T1000 (cell line): Measurements from ENCODE around the gene UMODL1.

Experiments
- DNase-seq: peaks from one replicate; lab custom pipeline; 2025; ENCODE audit warnings: mixed read lengths; lab: John Stamatoyannopoulos, UW

UMODL1 gene

GRCh38 chr21:42150474-42151085 is 79.5 kb downstream of the UMODL1 start:
- DNase-seq = no peak

GRCh38 chr21:42151148-42151947 is 80.2 kb downstream of the UMODL1 start:
- no peak for DNase-seq

- no peak for DNase-seq
These were observed 80.8 kb downstream of the UMODL1 start for GRCh38 chr21:42151948-42152220.

GRCh38 chr21:42153046-42153686 is 82.0 kb downstream of the UMODL1 start:
- DNase-seq = no peak

- DNase-seq = no peak
These were observed 82.6 kb downstream of the UMODL1 start for GRCh38 chr21:42153746-42154145.

GRCh38 chr21:42154237-42155044 is 83.3 kb downstream of the UMODL1 start:
- DNase-seq = no peak

- DNase-seq = no peak
These were observed 84.1 kb downstream of the UMODL1 start for GRCh38 chr21:42155045-42155855.

GRCh38 chr21:42156690-42157605 is 85.8 kb downstream of the UMODL1 start:
- no peak for DNase-seq

GRCh38 chr21:42157606-42158310 is 86.6 kb downstream of the UMODL1 start:
- no peak for DNase-seq

GRCh38 chr21:42158846-42159245 is 87.7 kb downstream of the UMODL1 start:
- DNase-seq = no peak

- no peak for DNase-seq
These were observed 88.5 kb downstream of the UMODL1 start for GRCh38 chr21:42159560-42160110.

GRCh38 chr21:42160111-42160721 is 89.1 kb downstream of the UMODL1 start:
- DNase-seq = no peak

GRCh38 chr21:42160765-42161164 is 89.6 kb downstream of the UMODL1 start:
- no peak for DNase-seq

GRCh38 chr21:42161401-42161955 is 90.4 kb downstream of the UMODL1 start:
- DNase-seq = no peak

GRCh38 chr21:42161956-42162681 is 91.0 kb downstream of the UMODL1 start:
- DNase-seq = no peak

GRCh38 chr21:42162831-42163510 is 91.9 kb downstream of the UMODL1 start:
- no peak for DNase-seq

GRCh38 chr21:42163511-42163863 is 92.4 kb downstream of the UMODL1 start:
- DNase-seq = no peak
